D721Med (cell line): ENCODE measurements around the gene C20orf202.

ENCODE experiments used
- DNase-seq: peaks from one replicate; pipeline ENCODE4 v3.0.0; 2011; ENCODE audit warnings: low spot score; ENCODE audit not compliant: insufficient read length
- FAIRE-seq: peaks from 2 replicates; lab custom pipeline; 2011; peaks lifted over from hg19 to GRCh38; lab: Jason Lieb, UNC
- CTCF ChIP-seq: IDR thresholded peaks from 2 replicates; pipeline ENCODE4 v1.5.1; 2012; ENCODE audit warnings: mild to moderate bottlenecking, control low read depth; ENCODE audit not compliant: insufficient read depth; ENCODE audit errors: missing control alignments

C20orf202 gene

GRCh38 chr20:1187605-1188171, 15.6 kb upstream of the C20orf202 start:
- no peak for DNase-seq
- FAIRE-seq: no peak
- no peak for TF ChIP-seq CTCF

DNA sequence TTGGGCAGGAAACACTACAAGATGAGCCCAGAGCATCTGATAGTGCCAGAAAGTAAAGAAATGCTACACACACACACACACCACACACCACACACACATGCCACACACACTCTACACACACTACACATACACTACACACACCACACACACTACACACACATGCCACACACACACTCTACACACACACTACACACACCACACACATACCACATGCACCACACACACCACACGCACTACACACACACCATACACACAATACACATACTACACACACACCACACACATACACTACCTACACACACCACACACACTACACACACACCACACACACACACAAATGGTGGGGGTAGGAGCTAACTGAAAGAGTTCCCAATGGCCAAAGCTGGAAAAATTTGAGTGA, 14.9 kb upstream of the C20orf202 start:
- no peak for TF ChIP-seq CTCF
- no peak for DNase-seq
- FAIRE-seq: no peak

GRCh38 chr20:1189827-1190226, 13.4 kb upstream of the C20orf202 start:
- FAIRE-seq (no peak), DNase-seq (no peak)
- no peak for TF ChIP-seq CTCF

DNA sequence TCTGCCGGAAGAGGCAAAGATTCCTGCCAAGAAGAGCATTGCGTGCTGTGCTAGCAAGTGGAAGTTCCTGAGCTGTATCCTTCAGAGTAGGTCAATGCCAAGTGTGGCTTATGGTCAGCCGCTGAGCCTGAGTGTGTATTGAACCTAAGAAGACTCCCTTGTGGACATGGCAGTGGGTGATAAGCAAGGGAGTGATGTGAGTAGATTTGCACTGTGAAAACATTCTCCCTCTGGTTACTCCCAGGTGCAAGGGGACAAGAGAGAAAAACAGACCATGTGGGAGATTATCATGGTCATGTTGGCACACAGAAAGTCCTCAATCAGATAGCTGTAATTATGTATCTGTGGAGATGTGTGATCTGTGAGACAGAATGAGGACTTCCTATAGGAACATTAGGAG, 12.4 kb upstream of the C20orf202 start:
- FAIRE-seq (no peak), DNase-seq (no peak)

DNA sequence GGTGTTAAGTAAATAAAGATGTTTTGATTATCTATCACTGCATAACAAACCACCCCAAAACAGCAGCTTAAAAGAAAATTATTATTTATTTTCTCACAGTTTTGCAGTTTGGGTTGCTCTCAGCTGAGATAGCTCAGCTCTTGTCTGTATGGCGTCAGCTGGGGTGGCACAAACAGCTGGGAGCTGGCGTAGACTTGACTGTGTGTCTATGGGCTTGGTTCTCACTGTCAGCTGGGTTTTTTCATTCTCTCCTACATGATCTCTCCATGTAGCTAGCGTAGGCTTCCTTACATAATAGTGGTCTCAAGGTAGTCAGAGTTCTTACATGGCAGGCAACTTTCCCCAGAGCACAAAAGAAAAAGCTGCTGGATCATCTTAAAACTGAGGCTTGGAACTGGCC, 12.0 kb upstream of the C20orf202 start:
- no peak for TF ChIP-seq CTCF
- no peak for FAIRE-seq

More for the DNA sequence above, 12.4 kb upstream of the C20orf202 start:
- TF ChIP-seq CTCF: no peak

DNA sequence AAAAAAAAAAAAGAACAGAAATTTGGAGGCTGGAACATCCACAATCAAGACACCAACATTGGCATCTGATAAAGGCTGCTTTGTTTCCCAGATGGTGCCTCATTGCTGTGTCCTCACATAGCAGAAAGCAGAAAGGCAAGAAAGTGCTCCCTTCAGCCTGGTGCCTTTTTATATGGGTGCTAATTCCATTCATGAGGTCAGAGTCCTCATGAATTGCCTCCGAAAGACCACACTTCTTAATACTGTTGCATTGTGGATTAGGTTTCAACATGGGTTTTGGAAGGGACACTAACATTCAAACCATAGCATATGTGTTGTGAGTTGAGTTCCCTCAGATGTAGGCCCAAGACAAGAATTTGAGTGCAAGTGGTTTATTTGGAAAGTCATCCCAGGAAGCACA, 8.0 kb upstream of the C20orf202 start:
- FAIRE-seq: no peak
- no peak for TF ChIP-seq CTCF

More for the DNA sequence above, 12.0 kb upstream of the C20orf202 start:
- no peak for DNase-seq

GRCh38 chr20:1196634-1197033, 6.6 kb upstream of the C20orf202 start:
- FAIRE-seq (no peak), DNase-seq (no peak)
- TF ChIP-seq CTCF: no peak

More for the DNA sequence above, 8.0 kb upstream of the C20orf202 start:
- DNase-seq: no peak
